WERI-Rb-1 (cell line): ENCODE measurements around the gene PLOD2.

Experiments used
- DNase-seq: peaks from one replicate; pipeline ENCODE4 v3.0.0-alpha.2; 2020
- H3K27ac ChIP-seq: fragments of 250-450 bp; sonication (Bioruptor Pico); 2 replicates; pipeline ENCODE4 v1.5.1; 2020; ENCODE audit warnings: mild to moderate bottlenecking, moderate library complexity
- H3K27me3 ChIP-seq: fragments of 250-450 bp; sonication (Bioruptor Pico); 2 replicates; pipeline ENCODE4 v1.5.1; 2021; ENCODE audit warnings: mild to moderate bottlenecking, low read depth, moderate library complexity; ENCODE audit not compliant: insufficient read depth, severe bottlenecking
- H3K36me3 ChIP-seq: fragments of 250-450 bp; sonication (Bioruptor Pico); 2 replicates; pipeline ENCODE4 v1.5.1; 2020; ENCODE audit warnings: mild to moderate bottlenecking, moderate library complexity
- H3K4me3 ChIP-seq: 2 replicates; pipeline ENCODE4 v1.5.1; 2011; ENCODE audit warnings: low read depth, mild to moderate bottlenecking, control low read depth, low read length
- H3K9me3 ChIP-seq: fragments of 250-450 bp; sonication (Bioruptor Pico); 2 replicates; pipeline ENCODE4 v1.5.1; 2021; ENCODE audit warnings: mild to moderate bottlenecking, moderate library complexity; ENCODE audit not compliant: severe bottlenecking
- CTCF ChIP-seq: IDR thresholded peaks from 2 replicates; pipeline ENCODE4 v1.5.1; 2011; ENCODE audit warnings: low read depth, mild to moderate bottlenecking, control low read depth, inconsistent platforms, low read length

Gene PLOD2

GRCh38 chr3:146092230-146092629 is 68.8 kb downstream of the PLOD2 start:
- no peak overlapping the region for H3K4me3 ChIP-seq
- DNase-seq = no peak
- TF ChIP-seq CTCF = no peak

GRCh38 chr3:146091397-146091796 is 69.6 kb downstream of the PLOD2 start:
- Histone ChIP-seq H3K4me3 (no peak overlapping the region), H3K36me3 (no peaks in the 10 kb centered on the region), H3K27ac (no peak overlapping the region), H3K9me3 (no peaks in the 10 kb centered on the region), H3K27me3 (no peaks in the 10 kb centered on the region)
- DNase-seq = no peak
- TF ChIP-seq CTCF = no peak

More at GRCh38 chr3:146092230-146092629, 68.8 kb downstream of the PLOD2 start:
- no peaks in the 10 kb centered on the region for H3K27me3 ChIP-seq
- H3K27ac ChIP-seq = no peak overlapping the region
- H3K36me3 ChIP-seq = no peaks in the 10 kb centered on the region
- no peaks in the 10 kb centered on the region for H3K9me3 ChIP-seq

GRCh38 chr3:146090521-146090920 is 70.5 kb downstream of the PLOD2 start:
- Histone ChIP-seq H3K4me3 (no peak overlapping the region), H3K27ac (no peak overlapping the region), H3K27me3 (no peaks in the 10 kb centered on the region), H3K9me3 (no peaks in the 10 kb centered on the region), H3K36me3 (no peaks in the 10 kb centered on the region)
- no peak for TF ChIP-seq CTCF
- DNase-seq = no peak

- no peaks in the 10 kb centered on the region for H3K27me3 ChIP-seq
- no peak for DNase-seq
- H3K9me3 ChIP-seq = no peaks in the 10 kb centered on the region
- no peaks in the 10 kb centered on the region for H3K36me3 ChIP-seq
- TF ChIP-seq CTCF = no peak
- H3K4me3 ChIP-seq = no peak overlapping the region
- no peak overlapping the region for H3K27ac ChIP-seq
Measured at GRCh38 chr3:146088840-146089239, 72.1 kb downstream of the PLOD2 start.

GRCh38 chr3:146087116-146087515 is 73.9 kb downstream of the PLOD2 start:
- Histone ChIP-seq H3K27ac (no peak overlapping the region), H3K4me3 (no peak overlapping the region), H3K9me3 (no peaks in the 10 kb centered on the region), H3K27me3 (no peaks in the 10 kb centered on the region), H3K36me3 (no peaks in the 10 kb centered on the region)
- TF ChIP-seq CTCF = no peak
- DNase-seq = no peak

GRCh38 chr3:146086211-146086610 is 74.8 kb downstream of the PLOD2 start:
- no peaks in the 10 kb centered on the region for H3K36me3 ChIP-seq
- H3K27ac ChIP-seq = no peak overlapping the region
- H3K9me3 ChIP-seq = no peaks in the 10 kb centered on the region
- H3K4me3 ChIP-seq = no peak overlapping the region
- no peak for DNase-seq
- no peaks in the 10 kb centered on the region for H3K27me3 ChIP-seq
- no peak for TF ChIP-seq CTCF
